DOHH2 (cell line): ENCODE measurements around the gene ST3GAL3.

Experiments used
- EZH2phosphoT487 ChIP-seq: fragments of 200-600 bp; sonication (generic); IDR thresholded peaks from 2 replicates; pipeline ENCODE4 v1.6.1; 2017; ENCODE audit warnings: borderline replicate concordance, mild to moderate bottlenecking, antibody characterized with exemption, low read length, moderate library complexity, mixed read lengths
- TF ChIP-seq, protein P1 (sequence below): fragments of 200-600 bp; sonication (generic); IDR thresholded peaks from one replicate; pipeline ENCODE4 v1.5.1; 2014; ENCODE audit warnings: antibody characterized with exemption, mild to moderate bottlenecking, low read depth, low read length; ENCODE audit not compliant: poor library complexity, severe bottlenecking

DNA sequence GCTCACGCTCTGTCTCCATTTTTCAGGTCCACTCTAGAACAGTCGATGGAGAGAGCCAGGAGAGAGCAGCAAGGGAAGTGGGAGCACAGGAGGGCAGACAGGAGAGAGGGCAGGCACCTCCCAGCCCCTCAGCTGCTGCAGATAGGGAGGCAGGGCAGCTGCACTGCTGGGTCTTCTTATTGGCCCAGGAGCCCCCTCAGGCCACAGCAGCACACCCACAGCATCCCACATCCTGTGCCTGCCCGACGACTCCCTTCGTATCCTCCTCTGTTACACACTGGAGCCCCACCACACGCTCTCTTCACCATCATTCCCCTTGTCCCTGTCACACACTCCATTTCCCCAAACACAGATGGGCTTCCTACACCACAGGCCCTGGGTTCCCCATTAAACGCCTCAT is 212.6 kb downstream of the ST3GAL3 start:
- TF ChIP-seq, protein P1, sequence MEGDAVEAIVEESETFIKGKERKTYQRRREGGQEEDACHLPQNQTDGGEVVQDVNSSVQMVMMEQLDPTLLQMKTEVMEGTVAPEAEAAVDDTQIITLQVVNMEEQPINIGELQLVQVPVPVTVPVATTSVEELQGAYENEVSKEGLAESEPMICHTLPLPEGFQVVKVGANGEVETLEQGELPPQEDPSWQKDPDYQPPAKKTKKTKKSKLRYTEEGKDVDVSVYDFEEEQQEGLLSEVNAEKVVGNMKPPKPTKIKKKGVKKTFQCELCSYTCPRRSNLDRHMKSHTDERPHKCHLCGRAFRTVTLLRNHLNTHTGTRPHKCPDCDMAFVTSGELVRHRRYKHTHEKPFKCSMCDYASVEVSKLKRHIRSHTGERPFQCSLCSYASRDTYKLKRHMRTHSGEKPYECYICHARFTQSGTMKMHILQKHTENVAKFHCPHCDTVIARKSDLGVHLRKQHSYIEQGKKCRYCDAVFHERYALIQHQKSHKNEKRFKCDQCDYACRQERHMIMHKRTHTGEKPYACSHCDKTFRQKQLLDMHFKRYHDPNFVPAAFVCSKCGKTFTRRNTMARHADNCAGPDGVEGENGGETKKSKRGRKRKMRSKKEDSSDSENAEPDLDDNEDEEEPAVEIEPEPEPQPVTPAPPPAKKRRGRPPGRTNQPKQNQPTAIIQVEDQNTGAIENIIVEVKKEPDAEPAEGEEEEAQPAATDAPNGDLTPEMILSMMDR = no peak
- no peak for TF ChIP-seq EZH2phosphoT487
